Karpas-422 (cell line): Measurements from ENCODE around the gene CA10. TPM values are rescaled to one million over a fixed set of nuclear protein-coding genes. Genes with fewer than 3 reads are reported as not detected.

Experiments
- DNase-seq: peaks from one replicate; pipeline ENCODE4 v3.0.0-alpha.2; 2015
- H2AFZ ChIP-seq: fragments of 200-600 bp; sonication (generic); 2 replicates; pipeline ENCODE4 v1.6.1; 2014; ENCODE audit warnings: antibody characterized with exemption, low read length, mixed read lengths
- H3K27ac ChIP-seq: fragments of 200-600 bp; sonication (generic); 2 replicates; pipeline ENCODE4 v1.5.1; 2014; ENCODE audit warnings: mild to moderate bottlenecking, low read length, moderate library complexity
- H3K27me3 ChIP-seq: fragments of 200-600 bp; sonication (generic); 2 replicates; pipeline ENCODE4 v1.6.1; 2014; ENCODE audit warnings: low read length, mixed read lengths
- H3K36me3 ChIP-seq: fragments of 200-600 bp; sonication (generic); 2 replicates; pipeline ENCODE4 v1.6.1; 2014; ENCODE audit warnings: low read length, mixed read lengths; ENCODE audit not compliant: insufficient read depth
- H3K4me1 ChIP-seq: fragments of 200-600 bp; sonication (generic); 2 replicates; pipeline ENCODE4 v1.6.1; 2014; ENCODE audit warnings: mild to moderate bottlenecking, low read length, mixed read lengths
- H3K4me2 ChIP-seq: fragments of 200-600 bp; sonication (generic); 2 replicates; pipeline ENCODE4 v1.6.1; 2014; ENCODE audit warnings: low read length, low read depth, mild to moderate bottlenecking; ENCODE audit not compliant: poor library complexity, severe bottlenecking
- H3K4me3 ChIP-seq: fragments of 200-600 bp; sonication (generic); 2 replicates; pipeline ENCODE4 v1.5.1; 2014; ENCODE audit warnings: mild to moderate bottlenecking, antibody characterized with exemption, low read length, mixed read lengths
- H3K79me2 ChIP-seq: fragments of 200-600 bp; sonication (generic); 2 replicates; pipeline ENCODE4 v1.6.1; 2014; ENCODE audit warnings: mild to moderate bottlenecking, low read length, mixed read lengths
- H3K9ac ChIP-seq: fragments of 200-600 bp; sonication (generic); 2 replicates; pipeline ENCODE4 v1.6.0; 2014; ENCODE audit warnings: low read length
- H3K9me2 ChIP-seq: fragments of 200-600 bp; sonication (generic), shearing (Covaris generic); replicated peaks from 2 replicates; pipeline ENCODE4 v1.6.0; 2014; ENCODE audit warnings: mild to moderate bottlenecking, low read length, moderate library complexity; ENCODE audit not compliant: insufficient read depth
- H3K9me3 ChIP-seq: fragments of 300-700, 200-600 bp; sonication (generic); 2 replicates; pipeline ENCODE4 v1.6.1; 2014; ENCODE audit warnings: low read length, mixed read lengths
- H4K20me1 ChIP-seq: fragments of 200-600 bp; sonication (generic); 2 replicates; pipeline ENCODE4 v1.6.1; 2014; ENCODE audit warnings: mild to moderate bottlenecking, antibody characterized with exemption, low read length, low read depth; ENCODE audit not compliant: insufficient read depth
- total RNA-seq: library from RNA; depleted of rRNA; stranded (reverse); fragments of >200 nt; shearing (Covaris generic); gene quantifications from 2 replicates; pipeline ENCODE4 v1.2.3, GENCODE V29; 2014; ENCODE audit warnings: low replicate concordance

CA10 gene
- total RNA-seq, 1 experiment from 2014 or later: not detected

- no peak for DNase-seq
- Histone ChIP-seq H3K27ac (no peak overlapping the region), H3K4me1 (no peaks in the 10 kb centered on the region), H4K20me1 (no peaks in the 10 kb centered on the region), H3K4me3 (no peak overlapping the region), H3K9me3 (no peaks in the 10 kb centered on the region), H3K9me2 (peaks cover 3% of the 10 kb centered on the region; the same call in 1 of the 2 replicates), H3K4me2 (no peak overlapping the region), H3K79me2 (no peaks in the 10 kb centered on the region), H3K9ac (no peak overlapping the region), H3K27me3 (no peaks in the 10 kb centered on the region), H2AFZ (no peak overlapping the region), H3K36me3 (no peaks in the 10 kb centered on the region)
Measured at GRCh38 chr17:51873302-51873701, 285.2 kb downstream of the CA10 start.

- no peak overlapping the region for H3K4me3 ChIP-seq
- no peaks in the 10 kb centered on the region for H4K20me1 ChIP-seq
- no peaks in the 10 kb centered on the region for H3K9me3 ChIP-seq
- no peaks in the 10 kb centered on the region for H3K79me2 ChIP-seq
- no peak overlapping the region for H3K9ac ChIP-seq
- H2AFZ ChIP-seq: no peak overlapping the region
- H3K27ac ChIP-seq: no peak overlapping the region
- H3K4me1 ChIP-seq: no peaks in the 10 kb centered on the region
- H3K9me2 ChIP-seq: peaks cover 3% of the 10 kb centered on the region; the same call in 1 of the 2 replicates
- H3K27me3 ChIP-seq: no peaks in the 10 kb centered on the region
- H3K4me2 ChIP-seq: no peak overlapping the region
- no peaks in the 10 kb centered on the region for H3K36me3 ChIP-seq
- peak; percentile 72 for DNase-seq
Measured at GRCh38 chr17:51869387-51869786, 289.1 kb downstream of the CA10 start.

GRCh38 chr17:51860954-51861561 lies 297.5 kb downstream of the CA10 start:
- no peaks in the 10 kb centered on the region for H3K27me3 ChIP-seq
- H4K20me1 ChIP-seq: no peaks in the 10 kb centered on the region
- H2AFZ ChIP-seq: no peak overlapping the region
- no peaks in the 10 kb centered on the region for H3K9me2 ChIP-seq
- H3K79me2 ChIP-seq: no peaks in the 10 kb centered on the region
- H3K4me3 ChIP-seq: no peak overlapping the region
- no peak overlapping the region for H3K4me2 ChIP-seq
- H3K9ac ChIP-seq: no peak overlapping the region
- no peaks in the 10 kb centered on the region for H3K36me3 ChIP-seq
- DNase-seq: peak; percentile 82
- H3K9me3 ChIP-seq: no peaks in the 10 kb centered on the region
- no peak overlapping the region for H3K27ac ChIP-seq
- H3K4me1 ChIP-seq: no peaks in the 10 kb centered on the region

DNA sequence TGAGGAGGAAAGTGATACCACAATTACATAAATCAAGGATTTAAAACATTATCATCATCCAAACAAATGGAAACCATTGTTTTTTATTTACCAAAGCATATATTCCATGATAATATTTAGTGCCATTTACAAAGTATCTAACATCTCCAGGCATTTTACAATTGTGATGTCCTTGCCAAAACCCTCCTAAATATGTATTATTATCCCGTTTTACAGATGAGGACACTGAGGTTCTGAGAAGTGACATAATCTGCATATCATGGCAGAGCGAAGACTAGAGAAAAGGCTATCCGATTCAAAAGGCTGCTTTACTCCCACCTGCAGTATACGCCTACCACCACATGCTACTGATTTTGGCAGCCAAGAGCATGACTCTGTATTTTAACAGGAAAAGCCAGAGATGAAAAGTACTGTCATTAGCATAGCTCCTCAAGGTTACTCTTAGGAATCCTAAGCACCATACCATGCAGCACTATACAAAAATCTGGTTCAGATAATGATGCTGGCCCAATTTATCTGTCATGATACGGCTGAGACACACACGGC lies 301.4 kb downstream of the CA10 start:
- no peaks in the 10 kb centered on the region for H3K9me3 ChIP-seq
- no peaks in the 10 kb centered on the region for H3K9me2 ChIP-seq
- no peak overlapping the region for H2AFZ ChIP-seq
- H3K79me2 ChIP-seq: no peaks in the 10 kb centered on the region
- no peak for DNase-seq
- no peak overlapping the region for H3K27ac ChIP-seq
- H3K4me1 ChIP-seq: no peaks in the 10 kb centered on the region
- no peak overlapping the region for H3K4me3 ChIP-seq
- no peaks in the 10 kb centered on the region for H3K36me3 ChIP-seq
- no peak overlapping the region for H3K4me2 ChIP-seq
- no peak overlapping the region for H3K9ac ChIP-seq
- H3K27me3 ChIP-seq: no peaks in the 10 kb centered on the region
- H4K20me1 ChIP-seq: no peaks in the 10 kb centered on the region

GRCh38 chr17:51855806-51856205 lies 302.7 kb downstream of the CA10 start:
- H3K27ac ChIP-seq: no peak overlapping the region
- H3K4me3 ChIP-seq: no peak overlapping the region
- H3K79me2 ChIP-seq: no peaks in the 10 kb centered on the region
- H3K4me2 ChIP-seq: no peak overlapping the region
- DNase-seq: no peak
- no peaks in the 10 kb centered on the region for H3K4me1 ChIP-seq
- no peak overlapping the region for H2AFZ ChIP-seq
- H3K9me2 ChIP-seq: no peaks in the 10 kb centered on the region
- H3K27me3 ChIP-seq: no peaks in the 10 kb centered on the region
- H4K20me1 ChIP-seq: no peaks in the 10 kb centered on the region
- H3K9ac ChIP-seq: no peak overlapping the region
- H3K9me3 ChIP-seq: no peaks in the 10 kb centered on the region
- H3K36me3 ChIP-seq: no peaks in the 10 kb centered on the region

GRCh38 chr17:51853857-51854256 lies 304.7 kb downstream of the CA10 start:
- no peaks in the 10 kb centered on the region for H3K27me3 ChIP-seq
- no peak overlapping the region for H3K4me2 ChIP-seq
- H4K20me1 ChIP-seq: no peaks in the 10 kb centered on the region
- H3K27ac ChIP-seq: no peak overlapping the region
- no peaks in the 10 kb centered on the region for H3K9me3 ChIP-seq
- no peak overlapping the region for H3K4me3 ChIP-seq
- no peaks in the 10 kb centered on the region for H3K36me3 ChIP-seq
- H3K9ac ChIP-seq: no peak overlapping the region
- no peaks in the 10 kb centered on the region for H3K9me2 ChIP-seq
- DNase-seq: no peak
- no peak overlapping the region for H2AFZ ChIP-seq
- H3K79me2 ChIP-seq: no peaks in the 10 kb centered on the region
- no peaks in the 10 kb centered on the region for H3K4me1 ChIP-seq

DNA sequence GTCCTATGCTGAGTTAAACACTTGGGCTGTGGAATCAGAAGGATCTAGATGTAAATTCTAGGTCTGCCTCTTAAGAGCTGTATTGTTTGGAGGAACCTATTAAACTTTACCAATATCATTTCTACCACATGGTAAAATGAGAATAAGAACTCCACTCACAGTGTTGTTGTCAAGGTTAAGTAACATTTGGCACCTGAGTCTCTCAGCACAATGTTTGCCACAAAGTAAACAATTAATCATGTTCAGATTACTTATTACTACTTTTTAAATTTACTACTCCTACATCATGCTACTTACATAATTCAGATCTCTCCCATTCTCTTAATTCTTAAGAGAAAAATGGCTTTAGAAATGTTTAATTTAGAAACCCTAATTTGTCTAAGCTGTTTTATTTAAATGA lies 305.9 kb downstream of the CA10 start:
- H3K79me2 ChIP-seq: no peaks in the 10 kb centered on the region
- H3K9me2 ChIP-seq: no peaks in the 10 kb centered on the region
- no peaks in the 10 kb centered on the region for H4K20me1 ChIP-seq
- no peak for DNase-seq
- no peak overlapping the region for H3K4me2 ChIP-seq
- no peak overlapping the region for H2AFZ ChIP-seq
- no peak overlapping the region for H3K9ac ChIP-seq
- no peaks in the 10 kb centered on the region for H3K27me3 ChIP-seq
- H3K4me1 ChIP-seq: no peaks in the 10 kb centered on the region
- no peak overlapping the region for H3K27ac ChIP-seq
- no peak overlapping the region for H3K4me3 ChIP-seq
- H3K9me3 ChIP-seq: no peaks in the 10 kb centered on the region
- H3K36me3 ChIP-seq: no peaks in the 10 kb centered on the region

DNA sequence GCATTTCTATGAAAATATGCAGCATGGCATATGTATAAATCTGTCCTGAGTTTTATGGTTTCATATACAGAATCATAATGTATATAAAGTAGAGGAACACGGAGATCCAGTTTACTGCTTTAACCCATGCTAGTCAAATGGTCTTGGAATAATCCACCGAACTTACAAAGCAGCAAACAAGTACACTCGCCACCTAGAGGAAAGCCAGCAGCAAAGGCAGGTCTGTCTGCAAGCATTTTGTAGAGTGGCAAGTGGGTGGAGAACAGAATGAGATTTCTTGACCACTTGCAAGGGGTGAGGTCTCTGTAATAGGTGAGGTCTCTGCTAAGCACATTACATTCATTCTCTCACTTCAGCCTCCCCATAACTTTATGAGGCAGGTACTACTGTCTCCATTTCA lies 308.3 kb downstream of the CA10 start:
- H3K9ac ChIP-seq: no peak overlapping the region
- no peaks in the 10 kb centered on the region for H3K36me3 ChIP-seq
- H3K27ac ChIP-seq: no peak overlapping the region
- no peaks in the 10 kb centered on the region for H3K9me3 ChIP-seq
- no peaks in the 10 kb centered on the region for H3K4me1 ChIP-seq
- H2AFZ ChIP-seq: no peak overlapping the region
- H3K4me3 ChIP-seq: no peak overlapping the region
- no peaks in the 10 kb centered on the region for H3K79me2 ChIP-seq
- no peak overlapping the region for H3K4me2 ChIP-seq
- H4K20me1 ChIP-seq: no peaks in the 10 kb centered on the region
- no peaks in the 10 kb centered on the region for H3K9me2 ChIP-seq
- DNase-seq: no peak
- no peaks in the 10 kb centered on the region for H3K27me3 ChIP-seq
